Central memory CD8-positive, alpha-beta T cell (primary cell): Measurements from ENCODE around the gene FAM3A.

Experiments
- ATAC-seq: fragments of 150-1000 bp; cut with Tn5 transposase; replicated peaks from 2 replicates; pipeline ENCODE4 v1.10.0; 2022; ENCODE audit warnings: mild to moderate bottlenecking, moderate FRiP score, moderate number of reproducible peaks; ENCODE audit not compliant: poor library complexity, severe bottlenecking; ENCODE audit errors: extremely low read depth
- DNase-seq, 2 donors: peaks; one replicate each; pipeline ENCODE4 v3.0.0; 2021; ENCODE audit warnings: low spot score in 2 of 2
- H3K27ac Mint-ChIP-seq: one replicate; pipeline ENCODE4 v1.8.0; 2022; ENCODE audit warnings: low read depth, mild to moderate bottlenecking, moderate library complexity, mixed read lengths
- H3K27me3 Mint-ChIP-seq: one replicate; pipeline ENCODE4 v1.8.0; 2022; ENCODE audit warnings: mixed read lengths
- H3K36me3 Mint-ChIP-seq: one replicate; pipeline ENCODE4 v1.8.0; 2022; ENCODE audit warnings: mild to moderate bottlenecking, moderate library complexity, mixed read lengths; ENCODE audit not compliant: insufficient read depth
- H3K4me1 Mint-ChIP-seq: one replicate; pipeline ENCODE4 v1.8.0; 2022; ENCODE audit warnings: mixed read lengths
- H3K4me3 Mint-ChIP-seq: one replicate; pipeline ENCODE4 v1.8.0; 2022; ENCODE audit warnings: mild to moderate bottlenecking, moderate library complexity, mixed read lengths
- H3K9me3 Mint-ChIP-seq: one replicate; pipeline ENCODE4 v1.8.0; 2022; ENCODE audit warnings: mixed read lengths

The FAM3A gene

DNA sequence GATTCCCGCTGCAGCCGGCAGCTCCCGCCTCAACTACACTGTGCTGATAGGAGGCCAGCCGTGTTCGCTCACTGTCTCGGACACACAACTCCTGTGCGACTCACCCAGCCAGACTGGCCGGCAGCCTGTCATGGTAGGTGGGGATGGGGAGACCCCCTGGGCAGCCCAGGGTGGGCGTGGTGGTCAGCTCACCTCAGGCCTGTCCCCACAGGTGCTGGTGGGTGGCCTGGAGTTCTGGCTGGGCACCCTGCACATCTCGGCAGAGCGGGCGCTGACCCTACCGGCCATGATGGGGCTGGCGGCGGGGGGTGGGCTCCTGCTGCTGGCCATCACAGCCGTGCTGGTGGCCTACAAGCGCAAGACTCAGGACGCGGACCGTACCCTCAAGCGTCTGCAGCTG lies 48.5 kb downstream of the FAM3A start:
- ATAC-seq (no peak), DNase-seq (no peak)
- H3K4me3 Mint-ChIP-seq = no peak overlapping the region
- no peaks in the 10 kb centered on the region for H3K27me3 Mint-ChIP-seq
- no peak overlapping the region for H3K27ac Mint-ChIP-seq
- no peaks in the 10 kb centered on the region for H3K4me1 Mint-ChIP-seq
- H3K36me3 Mint-ChIP-seq = peaks cover 14% of the 10 kb centered on the region
- H3K9me3 Mint-ChIP-seq = no peaks in the 10 kb centered on the region

DNA sequence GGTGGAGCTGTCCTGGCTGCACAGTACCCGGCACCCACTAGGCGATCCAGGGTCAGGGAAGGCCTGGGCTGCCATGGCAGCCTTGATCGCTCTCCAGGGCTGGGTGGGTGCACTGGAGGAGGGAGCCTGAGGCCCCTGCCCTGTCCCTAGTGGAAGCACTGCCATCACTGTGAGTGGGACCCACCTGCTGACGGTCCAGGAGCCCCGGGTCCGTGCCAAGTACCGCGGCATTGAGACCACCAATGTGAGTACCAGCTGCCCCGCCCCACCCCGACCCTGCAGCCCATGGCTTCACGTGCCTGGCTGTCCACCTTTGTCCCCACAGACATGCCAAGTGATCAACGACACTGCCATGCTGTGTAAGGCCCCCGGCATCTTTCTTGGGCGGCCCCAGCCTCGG lies 49.1 kb downstream of the FAM3A start:
- Mint-ChIP-seq H3K4me1 (no peaks in the 10 kb centered on the region), H3K36me3 (peaks cover 14% of the 10 kb centered on the region), H3K9me3 (no peaks in the 10 kb centered on the region), H3K4me3 (no peak overlapping the region), H3K27me3 (no peaks in the 10 kb centered on the region), H3K27ac (no peak overlapping the region)
- ATAC-seq = no peak
- no peak for DNase-seq

DNA sequence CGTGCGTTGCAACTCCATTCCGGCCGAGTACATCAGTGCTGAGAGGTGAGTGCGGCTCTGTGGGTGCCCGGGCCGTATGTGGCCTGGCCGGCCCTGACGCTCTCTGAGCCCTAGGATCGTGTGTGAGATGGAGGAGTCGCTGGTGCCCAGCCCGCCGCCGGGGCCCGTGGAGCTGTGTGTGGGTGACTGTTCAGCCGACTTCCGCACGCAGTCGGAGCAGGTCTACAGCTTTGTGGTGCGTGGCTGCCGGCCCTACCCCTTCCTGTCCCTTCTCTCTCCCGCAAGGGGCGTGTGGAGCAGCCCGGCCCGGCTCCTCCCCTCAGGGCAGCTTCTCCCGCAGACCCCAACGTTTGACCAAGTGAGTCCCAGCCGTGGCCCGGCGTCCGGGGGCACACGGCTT lies 50.0 kb downstream of the FAM3A start:
- H3K27me3 Mint-ChIP-seq = no peaks in the 10 kb centered on the region
- no peak for DNase-seq
- H3K27ac Mint-ChIP-seq = no peak overlapping the region
- no peaks in the 10 kb centered on the region for H3K9me3 Mint-ChIP-seq
- no peak overlapping the region for H3K4me3 Mint-ChIP-seq
- ATAC-seq = no peak
- H3K36me3 Mint-ChIP-seq = peaks cover 9% of the 10 kb centered on the region
- no peaks in the 10 kb centered on the region for H3K4me1 Mint-ChIP-seq

DNA sequence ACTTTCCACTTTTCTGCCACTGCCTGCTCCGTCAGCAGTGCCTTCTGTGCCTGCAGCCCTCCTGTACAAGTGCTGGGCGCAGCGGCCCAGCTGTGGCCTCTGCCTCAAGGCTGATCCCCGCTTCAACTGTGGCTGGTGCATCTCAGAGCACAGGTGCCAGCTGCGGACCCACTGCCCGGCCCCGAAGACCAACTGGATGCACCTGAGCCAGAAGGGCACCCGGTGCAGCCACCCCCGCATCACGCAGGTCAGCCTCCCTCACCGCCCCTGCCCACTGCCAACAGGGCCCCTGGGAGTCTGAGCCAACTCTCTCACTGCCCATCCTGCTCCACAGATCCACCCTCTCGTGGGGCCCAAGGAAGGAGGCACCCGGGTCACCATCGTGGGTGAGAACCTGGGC lies 50.4 kb downstream of the FAM3A start:
- Mint-ChIP-seq H3K27me3 (no peaks in the 10 kb centered on the region), H3K4me1 (no peaks in the 10 kb centered on the region), H3K9me3 (no peaks in the 10 kb centered on the region), H3K27ac (no peak overlapping the region), H3K36me3 (peaks cover 8% of the 10 kb centered on the region), H3K4me3 (no peak overlapping the region)
- no peak for ATAC-seq
- no peak for DNase-seq

DNA sequence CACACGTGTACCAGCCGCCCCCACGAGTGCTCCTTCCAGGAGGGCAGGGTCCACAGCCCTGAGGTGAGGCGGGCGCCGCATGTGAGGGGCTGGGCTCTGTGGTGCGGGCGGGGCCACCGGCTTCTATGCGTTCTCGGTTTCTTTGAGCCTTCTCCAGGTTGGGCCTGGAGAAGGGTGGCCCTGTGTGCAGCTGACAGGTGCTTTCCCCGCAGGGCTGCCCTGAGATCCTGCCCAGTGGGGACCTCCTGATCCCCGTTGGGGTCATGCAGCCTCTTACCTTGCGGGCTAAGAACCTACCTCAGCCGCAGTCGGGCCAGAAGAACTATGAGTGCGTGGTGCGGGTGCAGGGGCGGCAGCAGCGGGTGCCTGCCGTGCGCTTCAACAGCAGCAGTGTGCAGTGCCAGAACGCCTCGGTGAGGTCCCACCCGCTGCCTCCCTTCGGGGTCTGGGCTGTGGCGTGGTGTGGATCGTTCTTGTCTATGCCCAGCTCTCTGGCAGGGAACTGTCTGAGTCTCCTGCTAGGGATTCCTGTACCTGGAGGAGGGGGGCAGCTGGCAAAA lies 51.1 kb downstream of the FAM3A start:
- Mint-ChIP-seq H3K4me1 (peaks cover 5% of the 10 kb centered on the region), H3K36me3 (peaks cover 8% of the 10 kb centered on the region), H3K4me3 (no peak overlapping the region), H3K27me3 (no peaks in the 10 kb centered on the region), H3K27ac (no peak overlapping the region), H3K9me3 (no peaks in the 10 kb centered on the region)
- DNase-seq = no peak
- no peak for ATAC-seq

DNA sequence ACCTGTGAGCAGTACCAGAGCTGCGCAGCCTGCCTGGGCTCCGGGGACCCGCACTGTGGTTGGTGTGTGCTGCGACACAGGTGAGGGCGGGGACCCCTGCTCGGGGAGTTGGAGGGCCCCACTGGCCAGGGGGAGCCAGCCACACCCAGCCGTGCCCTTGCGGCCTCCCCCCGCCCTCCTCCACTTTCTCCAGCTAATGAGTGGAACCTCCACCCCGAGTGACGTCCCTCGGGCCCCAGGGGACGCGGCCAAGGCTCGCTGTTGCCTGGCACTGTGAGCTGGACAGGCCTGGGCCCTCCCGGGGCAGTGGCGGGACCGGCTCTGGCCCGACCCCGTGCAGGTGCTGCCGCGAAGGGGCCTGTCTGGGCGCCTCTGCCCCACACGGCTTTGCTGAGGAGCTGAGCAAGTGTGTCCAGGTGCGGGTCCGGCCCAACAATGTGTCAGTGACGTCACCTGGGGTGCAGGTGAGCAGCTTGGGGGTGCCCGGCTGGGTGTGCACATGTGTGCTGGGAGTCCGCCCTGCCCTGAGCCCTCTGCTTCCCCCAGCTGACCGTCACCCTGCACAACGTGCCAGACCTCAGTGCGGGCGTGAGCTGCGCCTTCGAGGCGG lies 52.3 kb downstream of the FAM3A start:
- Mint-ChIP-seq H3K36me3 (peaks cover 6% of the 10 kb centered on the region), H3K4me1 (peaks cover 11% of the 10 kb centered on the region), H3K9me3 (no peaks in the 10 kb centered on the region), H3K4me3 (no peak overlapping the region), H3K27me3 (no peaks in the 10 kb centered on the region), H3K27ac (no peak overlapping the region)
- DNase-seq = no peak
- no peak for ATAC-seq

DNA sequence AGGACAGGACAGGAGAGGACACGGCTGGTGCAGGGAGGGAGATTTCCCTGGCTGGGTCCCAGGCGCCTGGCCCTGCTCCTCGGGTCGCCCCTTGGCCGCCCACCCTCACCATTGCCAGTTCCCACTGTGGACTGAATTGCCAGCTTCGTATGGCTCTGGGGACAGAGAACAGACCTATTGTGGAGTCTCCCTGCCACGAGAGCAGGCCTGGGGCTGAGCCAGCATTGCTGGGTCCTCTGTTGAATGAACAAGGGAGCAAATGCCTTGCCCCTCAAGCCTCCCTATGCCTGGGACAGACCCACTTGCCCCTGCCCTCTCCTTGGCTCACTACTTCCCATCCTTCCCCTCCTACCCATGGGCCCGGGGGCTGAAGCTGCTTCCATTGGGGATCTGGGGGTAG lies 53.6 kb downstream of the FAM3A start:
- no peaks in the 10 kb centered on the region for H3K27me3 Mint-ChIP-seq
- DNase-seq (no peak), ATAC-seq (no peak)
- no peaks in the 10 kb centered on the region for H3K9me3 Mint-ChIP-seq
- H3K27ac Mint-ChIP-seq = no peak overlapping the region
- peaks cover 6% of the 10 kb centered on the region for H3K36me3 Mint-ChIP-seq
- peaks cover 14% of the 10 kb centered on the region for H3K4me1 Mint-ChIP-seq
- H3K4me3 Mint-ChIP-seq = no peak overlapping the region

DNA sequence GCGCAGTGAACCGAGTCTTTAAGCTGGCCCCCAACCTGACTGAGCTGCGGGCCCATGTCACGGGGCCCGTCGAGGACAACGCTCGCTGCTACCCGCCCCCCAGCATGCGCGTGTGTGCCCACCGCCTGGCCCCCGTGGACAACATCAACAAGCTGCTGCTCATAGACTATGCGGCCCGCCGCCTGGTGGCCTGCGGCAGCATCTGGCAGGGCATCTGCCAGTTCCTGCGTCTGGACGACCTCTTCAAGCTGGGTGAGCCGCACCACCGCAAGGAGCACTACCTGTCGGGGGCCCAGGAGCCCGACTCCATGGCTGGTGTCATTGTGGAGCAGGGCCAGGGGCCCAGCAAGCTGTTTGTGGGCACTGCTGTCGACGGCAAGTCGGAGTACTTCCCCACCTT lies 55.7 kb downstream of the FAM3A start:
- peaks cover 9% of the 10 kb centered on the region for H3K36me3 Mint-ChIP-seq
- H3K9me3 Mint-ChIP-seq = no peaks in the 10 kb centered on the region
- H3K4me3 Mint-ChIP-seq = peak overlapping the region; percentile 78
- ATAC-seq (no peak), DNase-seq (no peak)
- H3K27me3 Mint-ChIP-seq = no peaks in the 10 kb centered on the region
- peaks cover 18% of the 10 kb centered on the region for H3K4me1 Mint-ChIP-seq
- peak overlapping the region; percentile 65 for H3K27ac Mint-ChIP-seq

DNA sequence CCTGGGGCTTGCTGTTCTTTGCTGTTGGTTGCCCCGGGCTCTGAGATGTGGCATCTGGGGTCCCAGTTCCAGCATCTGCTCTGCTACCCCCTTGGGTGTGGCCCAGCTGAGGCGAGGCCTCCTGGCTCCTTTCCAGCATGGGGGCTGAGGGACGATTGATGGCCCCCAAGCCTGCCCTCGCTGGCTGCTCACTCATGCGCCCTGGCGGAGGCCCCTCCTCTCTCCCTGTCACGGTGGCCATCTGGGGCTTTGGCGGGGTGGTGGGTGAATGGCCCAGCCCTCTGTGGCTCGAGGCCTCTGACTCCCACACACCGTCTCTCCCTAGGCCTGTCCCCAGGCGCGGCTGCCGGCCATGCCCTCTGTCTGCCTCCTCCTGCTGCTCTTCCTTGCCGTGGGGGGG lies 56.2 kb downstream of the FAM3A start:
- peaks cover 9% of the 10 kb centered on the region for H3K36me3 Mint-ChIP-seq
- peak overlapping the region; percentile 65 for H3K27ac Mint-ChIP-seq
- ATAC-seq (no peak), DNase-seq (no peak)
- H3K9me3 Mint-ChIP-seq = no peaks in the 10 kb centered on the region
- peaks cover 18% of the 10 kb centered on the region for H3K4me1 Mint-ChIP-seq
- H3K27me3 Mint-ChIP-seq = no peaks in the 10 kb centered on the region
- H3K4me3 Mint-ChIP-seq = peak overlapping the region; percentile 78

DNA sequence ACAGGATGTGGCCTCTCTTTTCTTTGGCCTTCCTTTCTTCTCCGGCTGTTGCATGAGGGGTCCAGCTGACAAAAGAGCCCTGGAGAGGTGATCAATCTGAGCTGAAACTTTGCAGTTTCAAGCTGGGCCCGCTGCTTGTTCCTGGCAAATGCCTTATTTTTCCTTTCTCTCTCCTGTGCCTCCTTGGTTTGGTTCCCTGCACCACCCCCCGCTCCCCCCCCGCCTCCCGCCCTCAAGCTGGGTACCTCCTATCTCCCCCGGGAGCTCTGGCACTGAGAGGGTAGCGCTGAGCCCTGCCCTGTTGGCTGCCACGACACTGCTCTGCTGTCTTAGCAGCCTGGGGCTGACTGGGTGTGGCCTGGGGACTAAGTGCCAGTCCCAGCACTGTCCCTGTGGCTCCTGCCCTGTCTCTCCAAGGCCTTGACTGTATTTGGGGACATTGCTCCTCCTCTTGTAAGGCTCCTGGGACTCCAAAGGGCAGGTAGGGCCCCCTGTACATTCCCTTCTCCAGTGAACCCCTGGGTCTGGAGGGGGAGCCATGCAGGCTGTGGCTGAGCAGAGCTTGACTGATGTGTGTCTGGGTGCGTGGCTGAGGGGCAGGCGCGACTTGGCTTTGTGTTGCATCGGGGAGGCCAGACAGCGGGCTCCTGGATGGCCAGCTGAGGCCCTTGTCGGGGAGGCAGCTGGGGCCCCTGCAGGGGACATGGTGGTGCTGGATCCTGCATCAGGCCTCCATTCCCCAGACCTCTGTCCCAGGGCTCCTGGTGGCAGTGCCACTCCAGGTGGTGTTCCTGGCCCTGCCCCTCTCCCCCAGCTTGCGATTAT lies 56.9 kb downstream of the FAM3A start:
- peaks cover 18% of the 10 kb centered on the region for H3K4me1 Mint-ChIP-seq
- H3K36me3 Mint-ChIP-seq = peaks cover 9% of the 10 kb centered on the region
- H3K27me3 Mint-ChIP-seq = no peaks in the 10 kb centered on the region
- H3K27ac Mint-ChIP-seq = peak overlapping the region; percentile 57
- no peak for DNase-seq
- no peaks in the 10 kb centered on the region for H3K9me3 Mint-ChIP-seq
- H3K4me3 Mint-ChIP-seq = peak overlapping the region; percentile 78
- no peak for ATAC-seq

DNA sequence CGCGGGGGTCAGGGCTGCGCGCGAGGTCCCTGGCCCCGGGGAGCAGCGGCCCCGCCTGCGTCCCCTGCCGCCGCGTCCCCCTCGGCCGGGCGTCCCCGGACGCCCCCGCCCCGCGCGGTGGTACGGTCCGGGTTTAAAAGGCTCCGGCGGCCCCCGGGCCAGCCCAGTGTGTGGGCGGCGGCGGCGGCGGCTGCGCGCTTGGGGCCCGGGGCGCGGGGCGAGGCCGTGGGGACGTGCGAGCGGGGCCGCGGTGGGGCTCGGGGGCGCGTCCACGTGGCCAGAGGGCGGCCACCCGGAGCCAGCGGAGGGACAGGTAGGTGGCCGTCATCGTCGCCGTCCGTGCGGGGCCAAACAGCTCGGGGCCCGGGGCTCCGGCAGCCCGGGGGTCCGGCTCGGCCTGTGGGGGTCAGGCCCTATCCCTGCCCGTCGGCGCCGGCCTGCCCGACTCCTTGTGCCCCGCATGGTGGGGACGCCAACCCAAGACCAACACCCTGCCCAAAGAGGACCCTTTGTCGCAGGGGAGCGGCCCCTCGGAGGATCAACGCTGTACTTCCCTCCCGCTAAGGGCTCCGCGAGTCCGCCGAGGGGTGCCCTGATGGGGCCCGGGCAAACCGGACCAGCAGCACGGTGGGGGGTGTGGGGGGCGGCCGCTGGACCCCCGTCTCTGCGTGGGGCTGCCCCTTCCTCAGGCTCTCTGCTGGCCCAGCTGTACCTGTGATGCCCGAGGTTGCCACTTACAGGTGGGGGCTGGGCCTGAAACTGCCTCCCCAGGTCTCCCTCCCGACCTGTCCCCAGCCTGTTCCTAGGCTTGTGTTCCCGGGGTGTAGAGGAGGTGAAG lies 57.7 kb downstream of the FAM3A start, which contains the start of gene PLXNA3:
TSS of gene PLXNA3 (plus strand) at position 166 of the 838 bp plus-strand sequence. CDS start 1,903 bp downstream, outside the sequence.
- Mint-ChIP-seq H3K9me3 (no peaks in the 10 kb centered on the region), H3K27me3 (no peaks in the 10 kb centered on the region), H3K27ac (peak within 1 kb of the TSS; percentile 97), H3K4me1 (peaks cover 18% of the 10 kb centered on the region), H3K4me3 (peak within 1 kb of the TSS; percentile 99), H3K36me3 (peaks cover 9% of the 10 kb centered on the region)
- ATAC-seq (peak; percentile 79), DNase-seq (peak; percentile 43 to 54)

DNA sequence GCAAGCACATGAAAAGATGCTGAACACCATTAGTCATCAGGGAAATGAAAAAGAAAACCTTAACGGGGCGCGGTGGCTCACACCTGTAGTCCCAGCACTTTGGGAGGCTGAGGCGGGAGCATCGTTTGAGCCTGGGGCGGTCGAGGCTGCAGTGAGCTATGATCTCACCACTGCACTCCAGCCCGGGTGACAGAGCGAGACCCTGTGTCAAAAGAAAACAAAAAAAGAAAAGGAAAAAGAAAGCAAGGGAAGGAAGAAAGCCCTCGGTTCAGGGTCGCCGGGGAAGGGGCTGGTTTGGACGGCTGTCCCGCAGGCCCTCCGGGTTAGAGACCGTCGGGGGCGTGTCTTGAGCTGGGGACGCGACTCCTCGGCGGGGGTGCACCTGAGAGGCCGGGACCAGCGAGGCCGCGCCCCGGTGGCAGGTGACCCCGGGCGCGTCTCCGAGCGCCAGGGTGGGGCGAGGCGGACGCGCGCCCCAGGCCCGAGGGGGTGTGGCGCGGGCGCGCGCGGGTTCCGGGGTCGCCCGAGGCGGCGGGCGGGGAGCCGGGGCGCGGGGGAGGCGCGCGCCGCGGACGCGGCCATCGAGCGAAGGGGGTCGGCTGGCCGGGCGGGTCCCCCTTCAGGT lies 58.4 kb downstream of the FAM3A start:
- H3K27me3 Mint-ChIP-seq = no peaks in the 10 kb centered on the region
- peak overlapping the region; percentile 97 for H3K27ac Mint-ChIP-seq
- no peaks in the 10 kb centered on the region for H3K9me3 Mint-ChIP-seq
- H3K4me3 Mint-ChIP-seq = peak overlapping the region; percentile 99
- peaks cover 18% of the 10 kb centered on the region for H3K4me1 Mint-ChIP-seq
- ATAC-seq (peak; percentile 52), DNase-seq (no peak)
- peaks cover 11% of the 10 kb centered on the region for H3K36me3 Mint-ChIP-seq
